ENCODE results near the gene SLC35E3.

- TF ChIP-seq ZNF274 (IDR thresholded peaks at IDR 0.05; ENCODE audit: low read depth, low read length) = no peak
- TF ChIP-seq YY1 (IDR thresholded peaks at IDR 0.05; ENCODE audit: insufficient read depth, insufficient read length) = no peak
Measured at GRCh38 chr12:68790952-68791234, 44.9 kb downstream of the SLC35E3 start.
